GM21717 (cell line): ENCODE measurements around the gene MRAP2.

ENCODE experiments used
- ATAC-seq: cut with Tn5 transposase; IDR thresholded peaks from one replicate; pipeline ENCODE4 v1.9.1; 2021; ENCODE audit warnings: mild to moderate bottlenecking, moderate library complexity; ENCODE audit not compliant: unreplicated experiment

MRAP2 gene

GRCh38 chr6:84033523-84034451, at the start of gene MRAP2:
TSS of gene MRAP2 (plus strand) at chr6:84033772. CDS start at chr6:84055319, 21,547 bp downstream.
- ATAC-seq = no peak

GRCh38 chr6:83984411-83984810, 49.2 kb upstream of the MRAP2 start:
- ATAC-seq = no peak

DNA sequence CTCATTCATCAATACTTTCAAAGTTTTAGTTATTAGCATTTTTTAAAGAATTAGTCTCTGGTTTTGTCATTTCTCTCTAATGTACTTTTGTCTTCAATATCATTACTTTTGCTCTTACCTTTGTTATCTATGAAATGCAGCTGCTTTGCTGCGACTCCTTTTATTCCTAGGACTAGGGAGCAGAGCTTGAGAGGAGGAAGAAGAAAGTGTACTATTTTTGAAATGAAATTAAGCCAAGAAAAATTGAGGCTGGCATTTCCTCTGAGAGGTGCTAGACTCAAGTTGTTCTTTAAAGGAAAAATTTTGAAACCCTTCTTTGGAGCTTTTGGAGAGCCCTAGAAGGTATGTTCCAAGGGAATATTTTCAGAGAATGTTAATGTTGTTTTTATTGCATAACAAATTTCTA, 48.3 kb upstream of the MRAP2 start:
- ATAC-seq = no peak

DNA sequence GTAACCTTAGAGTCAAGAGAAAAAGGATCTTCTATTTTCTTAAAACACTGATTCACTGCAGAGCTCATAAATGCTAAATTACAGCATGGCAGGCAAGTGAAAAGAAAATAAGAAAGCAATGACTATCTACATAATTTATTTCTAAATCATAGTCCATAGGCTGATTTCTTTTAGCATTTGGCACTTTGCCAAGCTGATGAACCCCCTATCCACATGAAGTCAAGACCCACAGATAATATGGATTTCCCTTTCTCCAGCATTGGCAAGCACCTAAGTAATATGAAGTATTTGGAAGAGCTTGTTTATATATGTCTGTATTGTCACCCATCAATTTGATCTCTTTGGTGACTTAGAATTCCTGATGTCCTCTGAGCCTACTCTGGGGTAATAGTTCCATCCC, 47.9 kb upstream of the MRAP2 start:
- no peak for ATAC-seq

- ATAC-seq = no peak
Measured at GRCh38 chr6:83998021-83998584, 35.5 kb upstream of the MRAP2 start.

- ATAC-seq = no peak
Measured at GRCh38 chr6:84001119-84001518, 32.5 kb upstream of the MRAP2 start.

GRCh38 chr6:84002226-84002625, 31.3 kb upstream of the MRAP2 start:
- no peak for ATAC-seq

GRCh38 chr6:84003131-84003530, 30.4 kb upstream of the MRAP2 start:
- no peak for ATAC-seq

- no peak for ATAC-seq
Measured at GRCh38 chr6:84003654-84004053, 29.9 kb upstream of the MRAP2 start.

DNA sequence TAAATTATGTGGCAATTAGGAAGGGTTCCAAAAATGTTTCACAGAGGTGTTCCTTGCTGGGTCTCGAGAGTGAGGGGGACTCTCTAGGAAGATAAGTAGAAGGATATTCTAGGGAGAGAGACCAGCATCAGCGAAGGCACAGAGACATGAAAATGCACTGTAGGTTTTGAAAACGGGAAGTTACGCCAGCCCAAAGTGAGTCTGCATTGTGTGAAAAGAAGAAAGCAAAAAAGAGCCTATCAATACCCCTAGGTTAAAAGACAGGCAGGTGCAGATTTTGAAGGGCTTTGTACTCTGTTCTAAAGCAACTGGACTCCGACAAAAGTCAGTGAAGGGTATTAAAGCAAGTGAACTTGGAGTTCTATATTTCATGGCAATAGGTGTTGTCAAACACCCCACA, 25.7 kb upstream of the MRAP2 start:
- no peak for ATAC-seq

DNA sequence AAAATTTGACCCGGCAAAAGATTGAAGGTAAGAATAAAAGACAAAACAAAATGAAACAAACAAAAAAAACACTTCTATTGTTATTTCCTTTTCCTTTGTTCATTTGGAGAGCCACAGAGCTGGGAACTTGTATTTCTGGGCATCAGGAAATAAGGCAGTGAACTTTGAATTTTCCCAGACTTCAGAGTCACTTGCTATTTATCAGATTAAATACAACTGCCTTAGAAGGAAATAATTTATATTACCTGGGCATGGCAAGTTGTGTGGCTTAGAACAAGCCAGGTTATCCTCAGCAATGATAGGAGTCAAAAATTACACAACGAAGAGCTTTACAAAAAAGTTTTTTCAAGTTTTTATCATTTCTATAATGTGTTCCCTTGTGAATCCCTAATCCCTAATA, 20.2 kb upstream of the MRAP2 start:
- no peak for ATAC-seq

- no peak for ATAC-seq
Measured at GRCh38 chr6:84013931-84014330, 19.6 kb upstream of the MRAP2 start.

DNA sequence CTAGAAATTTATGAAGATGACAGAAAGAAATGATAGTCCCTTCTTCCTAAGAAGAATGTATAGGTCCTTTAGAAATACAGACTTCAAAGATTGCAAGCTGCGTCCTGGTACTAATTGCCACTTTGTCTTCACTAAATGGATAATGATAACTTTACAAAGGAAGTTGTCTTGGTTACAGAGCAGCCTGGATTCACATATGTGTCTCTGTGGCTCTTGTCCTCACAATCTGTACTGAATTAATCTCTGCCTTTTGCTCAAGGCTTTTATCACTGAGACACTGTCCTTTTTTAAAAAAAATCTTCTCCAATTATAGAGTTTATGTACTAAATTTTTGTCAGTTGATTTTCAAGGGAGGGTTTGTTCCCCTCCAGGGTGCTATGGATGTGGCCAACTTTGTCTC, 17.5 kb upstream of the MRAP2 start:
- no peak for ATAC-seq

DNA sequence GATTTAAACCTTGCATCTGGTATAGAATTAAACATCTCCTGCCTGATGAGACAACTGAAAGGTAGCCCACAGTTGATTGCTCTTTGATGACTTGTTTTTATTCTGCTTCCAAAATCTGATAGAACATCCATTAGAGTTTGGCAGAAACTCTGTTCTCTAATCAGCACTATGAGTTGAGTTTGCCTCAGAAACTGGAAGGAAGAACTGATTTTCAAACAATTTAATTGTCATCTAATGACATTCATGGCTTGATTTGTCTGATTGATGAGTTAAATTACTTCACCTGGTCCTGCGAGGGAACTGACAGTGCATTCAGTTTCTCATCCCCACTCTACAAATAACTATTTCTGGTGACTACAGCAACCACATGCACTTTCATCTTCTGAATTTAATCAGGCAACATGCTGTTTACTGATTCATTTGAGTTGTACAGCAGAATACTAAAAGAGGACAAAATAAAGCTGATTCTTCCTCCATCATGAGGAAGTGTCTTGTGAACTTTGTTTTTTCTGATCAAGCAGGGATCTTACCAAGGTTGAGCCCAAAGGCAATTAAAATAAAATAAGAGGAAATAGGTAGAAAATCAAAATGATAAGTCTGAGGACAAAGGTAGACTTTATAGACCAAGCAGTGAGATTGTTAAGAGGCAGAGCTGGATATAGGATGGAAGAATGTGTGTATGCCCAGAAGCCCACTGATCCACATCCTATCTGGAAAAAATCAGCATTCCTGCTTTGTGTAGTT, 15.7 kb upstream of the MRAP2 start:
- ATAC-seq = peak; percentile 74

DNA sequence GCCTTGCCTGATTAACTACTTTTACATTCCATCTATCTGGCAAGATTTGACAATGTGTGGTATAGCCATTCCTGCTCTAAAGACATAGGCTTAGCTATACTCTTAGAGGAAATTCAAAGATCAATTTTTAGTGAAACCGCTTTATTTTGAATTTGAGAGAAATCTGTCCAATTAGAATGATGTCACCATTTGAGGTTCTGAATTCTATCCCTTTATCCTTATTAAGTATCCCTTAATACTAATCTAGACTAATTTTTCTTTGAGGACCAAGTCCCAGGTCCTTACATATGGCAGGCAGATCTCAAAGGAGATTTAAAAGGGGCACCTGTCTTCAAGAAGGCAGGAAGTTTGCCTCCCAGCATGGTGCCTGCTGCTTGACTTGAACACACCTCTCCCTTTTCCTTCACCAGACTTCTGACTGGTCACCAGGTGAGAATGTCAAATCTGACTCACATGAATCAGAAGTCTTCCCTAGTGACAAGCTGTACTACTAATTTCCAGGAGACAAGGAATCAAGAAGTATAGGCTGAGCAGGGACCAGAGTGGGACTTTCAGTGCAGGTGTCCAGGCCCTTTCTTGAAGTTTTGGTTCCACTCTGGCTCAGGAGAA, 15.0 kb upstream of the MRAP2 start:
- no peak for ATAC-seq

- ATAC-seq = no peak
Measured at GRCh38 chr6:84019141-84019841, 14.3 kb upstream of the MRAP2 start.

GRCh38 chr6:84019842-84020211, 13.7 kb upstream of the MRAP2 start:
- ATAC-seq = no peak

DNA sequence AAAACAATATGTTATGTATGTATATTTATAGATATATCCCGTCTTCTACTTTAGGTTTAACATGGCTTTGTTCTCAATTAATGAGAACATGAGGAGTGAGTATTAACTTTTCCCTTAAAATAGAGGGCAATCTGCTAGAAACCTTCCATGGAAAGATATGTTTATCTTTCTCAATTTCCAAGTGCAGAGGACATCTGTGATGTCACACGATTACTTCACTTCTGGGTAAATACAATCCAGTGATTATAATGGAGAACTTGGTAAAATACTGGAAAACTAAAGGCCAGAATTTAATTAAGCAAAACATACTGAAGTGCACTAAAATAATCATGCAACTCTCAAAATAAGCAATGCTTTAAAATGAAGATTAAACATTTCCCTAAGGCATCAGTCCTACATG, 11.9 kb upstream of the MRAP2 start:
- no peak for ATAC-seq

DNA sequence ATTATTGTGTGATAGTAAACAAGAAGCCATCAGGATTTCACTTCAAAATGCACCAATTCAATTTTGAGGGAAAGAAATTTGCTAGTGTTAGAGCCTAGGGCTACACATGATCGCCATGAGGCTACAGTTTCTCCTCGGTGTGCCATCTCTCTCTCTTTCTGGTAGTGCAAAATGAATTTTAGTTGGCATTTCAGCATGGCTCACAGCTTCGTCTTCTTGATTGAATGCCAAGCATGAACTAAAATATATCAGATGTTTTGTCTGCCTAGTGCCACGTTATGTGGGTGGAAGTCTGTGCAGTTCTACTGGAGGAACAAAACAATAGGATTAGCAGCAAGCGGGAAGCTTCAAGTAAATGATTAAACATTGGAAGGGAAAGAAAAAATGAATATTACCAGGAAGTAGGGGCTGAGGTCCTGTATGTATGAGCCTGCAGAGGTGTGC, 6.8 kb upstream of the MRAP2 start:
- ATAC-seq = no peak

- ATAC-seq = no peak
Measured at GRCh38 chr6:84027340-84028181, 6.0 kb upstream of the MRAP2 start.
